Activated CD8-positive, alpha-beta T cell treated with anti-CD3 and anti-CD28 coated beads for 36 hours (primary cell): ENCODE measurements around the gene PDCD2L. TPM values are rescaled to one million over a fixed set of nuclear protein-coding genes. Genes with fewer than 3 reads are reported as not detected.

Experiments used
- ATAC-seq: fragments of 200-7000 bp; cut with Tn5 transposase; one replicate; pipeline ENCODE4 v1.10.0; 2021; ENCODE audit warnings: mild to moderate bottlenecking, moderate library complexity
- CTCF ChIA-PET: fragments of 350-600 bp; sonication (Branson Sonifier 250); formaldehyde crosslinking; loops from one replicate; lab custom pipeline; 2021; ENCODE audit warnings: antibody characterized with exemption; lab: Charles Lee
- POLR2A ChIA-PET: fragments of 350-600 bp; sonication (Branson Sonifier 250); formaldehyde crosslinking; loops from one replicate; lab custom pipeline; 2021; ENCODE audit warnings: antibody characterized with exemption; lab: Charles Lee
- DNase-seq: peaks from one replicate; pipeline ENCODE4 v3.0.0-alpha.2; 2020
- H3K27ac Mint-ChIP-seq: one replicate; pipeline ENCODE4 v1.8.0; 2021; ENCODE audit warnings: mild to moderate bottlenecking, mixed read lengths
- H3K27me3 Mint-ChIP-seq: one replicate; pipeline ENCODE4 v1.8.0; 2021; ENCODE audit warnings: mixed read lengths
- H3K36me3 Mint-ChIP-seq: one replicate; pipeline ENCODE4 v1.8.0; 2021; ENCODE audit warnings: low read depth, mixed read lengths
- H3K4me1 Mint-ChIP-seq: one replicate; pipeline ENCODE4 v1.8.0; 2021; ENCODE audit warnings: low read depth, mixed read lengths
- H3K4me3 Mint-ChIP-seq: one replicate; pipeline ENCODE4 v1.8.0; 2021; ENCODE audit warnings: mild to moderate bottlenecking, moderate library complexity, mixed read lengths
- H3K9me3 Mint-ChIP-seq: one replicate; pipeline ENCODE4 v1.8.0; 2021; ENCODE audit warnings: mixed read lengths
- CTCF ChIP-seq: fragments of 200-600 bp; IDR thresholded peaks from one replicate; pipeline ENCODE4 v1.8.0; 2022; ENCODE audit warnings: antibody characterized with exemption, mild to moderate bottlenecking
- intact Hi-C: fragments of 100-400 bp; cut with micrococcal nuclease; formaldehyde crosslinking; loops from one replicate; pipeline ENCODE4 v1.10.0; 2022
- total RNA-seq, 2 experiments: library from RNA; stranded (reverse); gene quantifications; one replicate each; pipeline ENCODE4 v1.2.3, GENCODE V29; 2021

Gene PDCD2L
- 10 to 100 TPM; 39.9 to 42.1 TPM for total RNA-seq

- DNase-seq: peak; percentile 98
- TF ChIP-seq CTCF: no peak
- ATAC-seq: peak; percentile 95
- ChIA-PET CTCF (interaction anchor here (1.1 kb wide), 1 partner anchor 26 kb away, joined by 5 read pairs; no protein-coding TSS in a partner anchor), POLR2A (interaction anchor here (0.6 to 5.5 kb wide), 7 partner anchors 12 to 232 kb away, joined by 3 to 24 read pairs (median 8); partner anchors contain the start of genes LSM14A and UBA2)
- H3K4me1 Mint-ChIP-seq: peaks cover 15% of the 10 kb centered on the region
- no peaks in the 10 kb centered on the region for H3K27me3 Mint-ChIP-seq
- H3K4me3 Mint-ChIP-seq: peak within 1 kb of the TSS; percentile 87
- peaks cover 27% of the 10 kb centered on the region for H3K36me3 Mint-ChIP-seq
- H3K27ac Mint-ChIP-seq: peak within 1 kb of the TSS; percentile 88
- intact Hi-C loops: no loop called here
- H3K9me3 Mint-ChIP-seq: no peaks in the 10 kb centered on the region
Observed at GRCh38 chr19:34404109-34404909, at the start of gene PDCD2L. Gene PDCD2L, plus strand, starts transcription at chr19:34404399. Its CDS starts 32 bp downstream, at chr19:34404431.

- H3K27ac Mint-ChIP-seq: no peak overlapping the region
- intact Hi-C loops: no loop called here
- H3K9me3 Mint-ChIP-seq: no peaks in the 10 kb centered on the region
- H3K4me3 Mint-ChIP-seq: no peak overlapping the region
- ChIA-PET POLR2A (interaction anchor here (1.3 to 1.8 kb wide), 3 partner anchors 11 to 73 kb away, joined by 3 to 9 read pairs (median 5); partner anchors contain the start of genes GPI and UBA2), CTCF (interaction anchor here (3.3 kb wide), 1 partner anchor 9 kb away, joined by 28 read pairs; no protein-coding TSS in a partner anchor)
- H3K36me3 Mint-ChIP-seq: peaks cover 9% of the 10 kb centered on the region
- no peaks in the 10 kb centered on the region for H3K27me3 Mint-ChIP-seq
- TF ChIP-seq CTCF: no peak
- DNase-seq (no peak), ATAC-seq (no peak)
- peaks cover 34% of the 10 kb centered on the region for H3K4me1 Mint-ChIP-seq
Observed at GRCh38 chr19:34355201-34355600, 49.0 kb upstream of the PDCD2L start.

GRCh38 chr19:34356875-34357274, 47.3 kb upstream of the PDCD2L start:
- CTCF ChIA-PET: interaction anchor here (0.9 to 3.3 kb wide), 3 partner anchors 8 to 19 kb away, joined by 4 to 28 read pairs (median 10); no protein-coding TSS in a partner anchor
- Mint-ChIP-seq H3K9me3 (no peaks in the 10 kb centered on the region), H3K36me3 (peaks cover 5% of the 10 kb centered on the region), H3K27me3 (no peaks in the 10 kb centered on the region), H3K27ac (peak overlapping the region; percentile 66), H3K4me1 (peaks cover 29% of the 10 kb centered on the region), H3K4me3 (no peak overlapping the region)
- intact Hi-C loops: no loop called here
- POLR2A ChIA-PET: interaction anchor here (1.8 to 2.1 kb wide), 2 partner anchors 29 to 71 kb away, joined by 5 to 14 read pairs; partner anchors contain the start of gene UBA2
- TF ChIP-seq CTCF: no peak
- no peak for ATAC-seq
- no peak for DNase-seq

GRCh38 chr19:34357431-34357830, 46.8 kb upstream of the PDCD2L start:
- peak overlapping the region; percentile 78 for H3K4me3 Mint-ChIP-seq
- H3K36me3 Mint-ChIP-seq: peaks cover 5% of the 10 kb centered on the region
- ChIA-PET POLR2A (interaction anchor here (2.1 kb wide), 1 partner anchor 28 kb away, joined by 14 read pairs; no protein-coding TSS in a partner anchor), CTCF (interaction anchor here (0.9 to 3.3 kb wide), 3 partner anchors 8 to 20 kb away, joined by 4 to 28 read pairs (median 10); no protein-coding TSS in a partner anchor)
- no peak for TF ChIP-seq CTCF
- H3K27ac Mint-ChIP-seq: peak overlapping the region; percentile 97
- H3K9me3 Mint-ChIP-seq: no peaks in the 10 kb centered on the region
- H3K27me3 Mint-ChIP-seq: no peaks in the 10 kb centered on the region
- intact Hi-C loops: no loop called here
- ATAC-seq: no peak
- DNase-seq: no peak
- peaks cover 32% of the 10 kb centered on the region for H3K4me1 Mint-ChIP-seq
